Measurements from ENCODE around the gene CLNK.

DNA sequence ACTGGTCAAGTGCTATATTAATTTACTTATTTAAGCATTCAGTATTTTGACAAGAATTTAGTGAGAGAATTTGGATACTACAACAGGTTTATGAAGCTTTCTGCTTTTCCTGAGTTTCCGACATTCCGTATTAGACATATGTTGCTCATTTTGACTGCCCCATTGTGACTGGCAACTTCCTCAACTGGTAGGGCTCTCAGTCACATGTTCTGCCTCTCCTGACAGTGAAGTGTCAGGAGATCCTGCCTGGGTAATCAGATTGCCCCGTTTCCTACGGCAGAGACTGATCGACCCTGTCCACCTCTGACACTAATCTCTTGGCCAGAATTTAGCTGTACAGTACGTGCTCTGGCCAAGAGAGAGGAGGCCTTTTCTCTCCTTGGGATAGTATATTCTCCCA lies 49.5 kb downstream of the CLNK start:
- no peak for TF ChIP-seq ZNF274 (IDR thresholded peaks at IDR 0.05; ENCODE audit: low read depth, low read length)
- TF ChIP-seq SUZ12 (IDR thresholded peaks at IDR 0.05; ENCODE audit: extremely low read depth, insufficient read depth, insufficient read length) = no peak
